COLO668 (cell line): ENCODE results near the gene DUSP18.
"Not testable (repeated sequence)": the region's sequence is repeated elsewhere in the genome, so short reads cannot be mapped to it uniquely, and the experiment has no call there.

ENCODE experiments used
- DNase-seq: peaks from one replicate; lab custom pipeline; 2025; ENCODE audit not compliant: unreplicated experiment; lab: John Stamatoyannopoulos, UW

The DUSP18 gene

DNA sequence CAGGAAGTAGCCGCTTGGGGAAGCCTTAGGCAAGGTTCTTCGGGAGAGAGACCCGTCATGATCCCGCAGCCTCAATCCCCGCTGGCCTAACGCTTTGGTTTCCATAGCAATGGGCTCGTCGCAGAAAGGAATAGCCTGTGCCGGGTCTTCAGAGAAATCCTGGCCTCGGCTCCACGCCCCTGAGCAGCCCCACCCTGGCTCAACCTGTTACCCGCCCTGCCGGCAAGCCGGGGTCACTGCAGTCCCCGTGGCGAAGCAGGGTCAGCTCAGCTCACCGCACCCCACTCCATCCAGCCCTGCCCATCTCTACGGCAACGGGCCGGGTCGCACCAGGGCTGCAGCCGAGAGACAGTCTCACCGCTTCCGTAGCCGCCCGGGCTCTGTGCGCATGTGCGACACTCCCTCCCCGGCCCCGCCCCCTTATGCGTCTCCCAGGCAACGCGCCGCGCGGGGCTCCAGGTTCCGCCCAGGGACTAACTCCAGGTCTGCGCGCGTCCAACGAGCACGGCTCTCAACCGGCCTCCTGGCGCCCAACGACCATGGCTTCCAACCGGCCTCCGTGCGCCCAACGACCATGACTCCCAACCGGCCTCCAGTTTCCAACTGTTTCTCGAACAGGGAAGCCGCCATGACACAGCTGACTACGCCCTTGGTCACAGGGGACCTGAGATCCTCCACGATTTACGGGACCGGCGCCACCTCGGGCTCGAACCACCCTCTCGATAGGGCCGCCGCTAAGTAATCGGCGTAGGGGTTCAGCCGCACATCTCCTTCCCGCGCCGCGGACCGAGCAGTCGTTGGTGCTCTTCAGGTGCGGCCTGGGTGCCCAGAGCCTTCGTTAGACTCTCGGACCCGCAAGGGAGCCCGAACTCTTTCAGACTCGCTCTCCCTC is at the start of gene DUSP18:
TSS of gene DUSP18 (minus strand) at position 382 of the 892 bp plus-strand sequence. CDS start 3,872 bp downstream, outside the sequence.
- peak; percentile 94 for DNase-seq

- DNase-seq = no peak
These were observed 46.4 kb upstream of the DUSP18 start for GRCh38 chr22:30714062-30714461.

DNA sequence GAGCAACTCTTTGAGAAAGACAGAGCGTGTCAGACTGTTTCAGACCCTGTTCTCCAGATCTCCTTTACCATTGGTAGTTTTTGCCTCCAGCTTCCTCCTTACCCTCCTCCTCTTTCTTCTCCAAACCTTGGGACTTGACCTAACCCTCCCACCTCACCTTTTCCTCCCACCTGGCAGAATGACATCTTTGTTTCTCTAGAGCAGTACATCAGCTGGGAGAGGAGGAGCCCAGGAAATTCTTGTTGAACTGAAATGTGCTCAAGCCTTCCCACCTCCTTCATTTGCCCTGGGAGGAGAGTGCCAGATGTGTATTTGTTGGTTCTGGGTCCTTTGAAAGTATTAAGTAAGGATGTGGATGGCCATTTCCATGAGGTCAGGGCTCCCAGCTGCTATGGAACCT is 44.4 kb upstream of the DUSP18 start:
- no peak for DNase-seq

DNA sequence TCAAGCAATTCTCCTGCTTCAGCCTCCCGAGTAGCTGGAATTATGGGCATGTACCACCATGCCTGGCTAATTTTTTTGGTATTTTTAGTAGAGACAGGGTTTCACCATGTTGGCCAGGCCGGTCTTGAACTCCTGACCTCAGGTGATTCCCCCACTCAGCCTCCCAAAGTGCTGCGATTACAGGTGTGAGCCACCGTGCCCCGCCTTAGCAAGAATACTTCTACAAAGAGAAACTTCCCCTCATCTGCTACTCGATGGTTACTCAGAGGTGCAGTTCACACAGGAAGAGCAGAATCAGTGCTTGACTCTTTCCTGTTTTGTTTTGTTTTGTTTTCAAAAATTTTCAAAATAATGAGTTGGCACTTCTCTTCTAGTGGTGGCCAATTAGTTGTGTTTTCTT is 42.3 kb upstream of the DUSP18 start:
- DNase-seq = not testable (repeated sequence)

- DNase-seq = no peak
These were observed 38.3 kb upstream of the DUSP18 start for GRCh38 chr22:30705710-30706651.

- DNase-seq = no peak
These were observed 37.3 kb upstream of the DUSP18 start for GRCh38 chr22:30704978-30705377.

DNA sequence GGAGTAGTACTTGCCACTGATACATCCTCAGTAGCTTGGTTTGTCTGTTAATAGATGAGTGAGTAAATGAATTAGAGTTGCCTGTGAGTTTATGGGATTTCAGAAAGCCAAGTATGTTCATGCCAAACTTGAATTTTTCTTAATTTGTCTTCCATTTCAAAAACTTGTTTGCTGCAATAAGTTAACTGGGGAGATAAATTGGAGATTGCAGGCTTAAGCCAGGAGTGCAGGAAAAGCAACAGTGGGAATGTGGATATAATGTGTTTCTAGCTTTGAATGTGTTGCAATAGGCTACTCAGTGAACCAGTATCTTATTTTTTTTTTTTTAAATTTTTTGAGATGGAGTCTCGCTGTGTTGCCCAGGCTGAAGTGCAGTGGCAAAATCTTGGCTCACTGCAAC is 35.2 kb upstream of the DUSP18 start:
- no peak for DNase-seq

DNA sequence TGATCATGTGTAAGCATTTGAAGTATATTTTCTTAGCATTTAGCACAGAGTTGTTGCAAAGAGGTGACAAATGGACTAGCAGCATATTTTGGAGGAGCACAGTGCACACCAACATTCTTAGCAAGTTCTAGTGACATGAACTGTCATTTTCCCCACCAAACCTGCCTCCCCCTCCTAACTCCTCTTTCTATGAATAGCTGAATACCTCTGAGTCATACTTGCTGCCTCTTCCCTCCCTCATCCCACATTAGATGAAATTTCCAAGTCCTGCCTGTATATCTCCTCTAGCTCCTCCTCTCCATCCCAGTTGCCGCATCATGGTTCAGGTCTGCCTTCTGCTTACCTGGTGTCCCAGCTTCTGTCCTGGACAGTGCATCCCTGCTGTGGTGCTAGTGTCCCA is 34.2 kb upstream of the DUSP18 start:
- no peak for DNase-seq

DNA sequence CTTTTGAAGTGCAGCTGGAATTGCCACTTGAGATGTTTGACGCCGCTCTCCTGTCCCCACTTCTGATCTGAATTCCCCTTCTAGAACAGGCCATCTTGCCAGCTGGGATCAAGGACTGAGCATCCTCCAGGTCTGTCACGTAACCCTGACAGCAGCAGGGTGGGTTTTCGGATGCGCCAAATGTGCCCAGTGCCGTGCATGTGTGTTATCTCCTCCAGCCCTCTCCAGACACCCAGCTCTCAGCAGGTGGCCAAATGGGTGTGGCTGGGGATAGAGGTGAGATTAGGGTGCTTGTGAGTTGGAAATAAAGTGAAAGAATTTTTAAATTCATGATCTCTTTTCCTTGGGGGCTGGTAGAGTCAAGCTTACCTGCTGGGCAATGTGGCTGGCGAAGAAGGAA is 30.3 kb upstream of the DUSP18 start:
- no peak for DNase-seq

- DNase-seq = no peak
These were observed 28.4 kb upstream of the DUSP18 start for GRCh38 chr22:30695871-30696655.

GRCh38 chr22:30695351-30695851 is 27.7 kb upstream of the DUSP18 start:
- DNase-seq = no peak

- DNase-seq = peak; percentile 75
These were observed 27.1 kb upstream of the DUSP18 start, which contains the start of gene OSBP2 for GRCh38 chr22:30694640-30695350. Gene OSBP2, plus strand, starts transcription at chr22:30694874. Its CDS starts 36 bp downstream, at chr22:30694910.

DNA sequence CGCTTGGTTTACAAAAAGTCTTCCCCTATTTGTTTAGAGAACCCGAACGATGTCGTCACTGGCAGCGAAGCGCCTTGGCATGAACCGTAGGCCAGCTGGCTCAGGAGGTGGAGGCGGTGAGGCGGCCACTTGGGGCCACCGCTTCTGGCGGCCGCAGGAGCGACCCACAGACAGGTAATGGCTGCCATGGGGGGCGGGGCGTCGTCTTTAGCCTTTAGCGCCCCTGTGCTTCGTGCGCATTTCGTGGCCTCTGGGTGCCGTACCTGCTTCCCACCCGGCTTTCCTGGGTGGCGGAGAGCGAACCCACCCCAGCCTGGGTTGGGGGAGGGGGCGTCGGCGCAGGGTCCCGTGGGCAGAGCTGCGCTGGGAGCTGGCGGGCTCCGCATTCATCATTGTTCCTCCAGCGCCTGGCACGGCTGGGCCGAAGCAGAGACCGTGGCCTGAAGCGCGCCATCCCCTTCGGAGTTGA is 26.5 kb upstream of the DUSP18 start:
- DNase-seq = peak; percentile 83

DNA sequence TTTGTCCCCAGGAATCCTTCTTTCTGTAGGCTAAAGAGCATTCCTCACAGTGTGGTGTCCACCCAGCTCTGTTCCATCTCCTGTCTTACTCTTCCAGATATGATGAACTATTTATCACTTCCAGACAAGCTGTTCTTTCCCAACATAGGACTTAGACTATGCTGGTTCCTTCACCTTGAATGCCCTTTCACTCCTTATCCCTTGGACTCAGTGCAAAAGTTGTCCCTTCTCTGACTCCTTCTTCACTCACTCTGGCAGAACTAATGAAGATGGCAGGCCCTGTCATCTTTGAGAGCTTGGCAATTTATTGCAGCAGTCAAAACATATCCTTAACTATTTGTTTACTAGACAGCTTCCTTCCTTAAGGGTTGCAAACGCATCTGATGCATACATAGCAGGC is 23.5 kb upstream of the DUSP18 start:
- DNase-seq = no peak

DNA sequence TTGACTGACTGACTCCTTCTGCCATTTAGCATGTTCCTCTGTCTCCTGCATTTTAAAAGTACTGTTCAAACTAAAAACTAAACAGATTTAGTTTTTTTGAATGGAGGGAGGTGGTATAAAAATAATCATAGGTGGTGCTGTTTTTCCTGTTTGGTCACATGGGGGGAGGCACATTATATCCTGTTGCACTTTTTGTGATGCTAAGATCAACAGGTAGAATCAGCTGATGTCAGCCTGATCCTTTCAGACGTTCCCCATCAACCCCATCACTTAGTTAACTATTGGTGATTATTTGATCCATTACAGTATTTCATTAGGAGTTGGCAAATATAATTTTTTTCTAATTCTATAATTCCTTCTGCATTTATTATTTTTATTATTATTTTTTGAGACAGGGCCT is 21.9 kb upstream of the DUSP18 start:
- no peak for DNase-seq

- no peak for DNase-seq
These were observed 19.7 kb upstream of the DUSP18 start for GRCh38 chr22:30687358-30687757.

DNA sequence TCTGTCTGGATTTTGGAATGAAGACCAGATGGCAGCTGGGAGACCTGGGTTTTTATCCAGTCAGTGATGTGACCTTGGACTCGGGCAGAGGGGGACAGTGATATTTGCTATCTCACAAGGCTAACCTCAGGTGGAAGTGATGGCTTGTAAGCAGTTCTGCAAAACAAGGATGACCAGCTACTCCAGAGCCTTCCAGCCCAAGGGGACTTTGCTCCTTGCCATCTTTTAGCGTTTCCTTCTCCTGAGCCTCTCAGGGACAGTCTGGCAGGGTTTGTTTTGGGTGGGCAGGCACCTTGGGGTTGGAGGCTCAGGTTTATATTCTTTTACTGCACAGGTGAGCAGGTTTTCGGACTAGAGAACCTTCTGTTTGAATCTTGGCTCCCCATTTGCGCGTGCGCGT is 17.5 kb upstream of the DUSP18 start:
- no peak for DNase-seq

DNA sequence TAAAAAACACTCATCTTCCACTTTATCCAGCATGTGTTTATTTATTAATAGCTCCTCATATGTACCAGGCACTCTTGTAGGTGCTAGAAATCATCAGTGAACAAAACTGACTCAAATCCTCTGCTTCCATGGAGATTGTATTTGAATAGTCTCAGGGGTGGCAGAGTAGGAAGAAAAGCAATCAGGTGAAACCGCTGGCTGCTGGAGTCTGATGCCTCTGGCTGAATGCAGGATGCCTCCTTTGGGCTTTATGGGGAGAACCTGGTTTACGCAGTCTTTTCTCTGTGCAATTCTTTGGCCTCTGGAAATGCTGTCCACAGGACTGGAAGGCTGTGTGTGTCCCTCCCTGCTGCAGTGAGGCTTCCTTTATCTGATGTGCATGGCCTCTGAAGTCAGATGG is 14.2 kb upstream of the DUSP18 start:
- DNase-seq = no peak

- DNase-seq = no peak
These were observed 13.5 kb upstream of the DUSP18 start for GRCh38 chr22:30680991-30681770.
